ENCODE results near the gene GPR65. TPM values are rescaled to one million over a fixed set of nuclear protein-coding genes. Genes with fewer than 3 reads are reported as not detected.

Gene GPR65
- total and polyA plus RNA-seq, 9 of the 15 experiments (the other 6 are each of a cell fraction or from before 2014, with no cell fraction given), result 0.03 to 0.11 (median 0.04) TPM; not detected in 6

GRCh38 chr14:87998482-87998881 lies 6.5 kb upstream of the GPR65 start:
- POLR2A ChIA-PET, result no interaction called here
- H3K9ac ChIP-seq (ENCODE audit: insufficient read depth in 1 of 2, low read depth in 2 of 2, low read length in 2 of 2), result no peak overlapping the region
- peak in 1 of 4 experiments; percentile 20 for DNase-seq (ENCODE audit: extremely low read depth in 1 of 4, low spot score in 3 of 4)
- H3K27me3 ChIP-seq (ENCODE audit: control insufficient read depth in 2 of 2, insufficient read depth in 2 of 2, low read length in 2 of 2), result no peaks in the 10 kb centered on the region
- CTCF ChIA-PET (ENCODE audit: low intra/inter-chr PET ratio), result no interaction called here
- H3K4me3 ChIP-seq, result no peak overlapping the region
- H3K9me1 ChIP-seq (ENCODE audit: control insufficient read depth, insufficient read depth, low read length), result no peaks in the 10 kb centered on the region
- no peak overlapping the region for H3K4me2 ChIP-seq (ENCODE audit: insufficient read depth, low read length)
- peaks cover 3 to 39% of the 10 kb centered on the region in 2 experiments; a peak in 4 of 5 replicates for H3K4me1 ChIP-seq (replicated peaks in 1 of 2; ENCODE audit: control insufficient read depth in 2 of 2, insufficient read depth in 2 of 2, low read length in 2 of 2)
- no peak overlapping the region for H2AFZ ChIP-seq (ENCODE audit: low read depth, low read length)
- no TSS peak for BruUV-seq (replicated peaks)
- no peaks in the 10 kb centered on the region for H3K36me3 ChIP-seq (ENCODE audit: control insufficient read depth, insufficient read depth, low read length)
- in situ Hi-C loops (cut with MboI), result loop anchor here (25.0 kb wide), 1 partner anchor 564 kb away; the partner anchor contains the start of genes PTPN21 and ZC3H14
- no peak for TF ChIP-seq FOXA3 (CRISPR knock-in tag; conservative IDR thresholded peaks at IDR 0.05 in 1 of 2, IDR thresholded peaks at IDR 0.05 in 1 of 2)
- peak; percentile 80 for TF ChIP-seq ZNF239 (CRISPR knock-in tag; IDR thresholded peaks at IDR 0.05)
- no peak for TF ChIP-seq EP300 (IDR thresholded peaks at IDR 0.05; ENCODE audit: low read length)
- no peak for TF ChIP-seq BRF1 (IDR thresholded peaks at IDR 0.05; ENCODE audit: borderline replicate concordance, extremely low read depth, insufficient read length)
- TF ChIP-seq RBM25 (IDR thresholded peaks at IDR 0.05; ENCODE audit: low read depth, low read length, severe bottlenecking), result no peak
- peak; percentile 74; the same call in 1 of the 2 replicates for TF ChIP-seq ESRRA (IDR thresholded peaks at IDR 0.05; ENCODE audit: borderline replicate concordance, low read depth)
- TF ChIP-seq CBFA2T3 (IDR thresholded peaks at IDR 0.05), result 0 out of 2 replicates have a peak, but pooled peaks have one; percentile 11
- TF ChIP-seq FOXM1 (IDR thresholded peaks at IDR 0.05; ENCODE audit: low read depth), result no peak
- no peak for TF ChIP-seq FOXM1 (CRISPR knock-in tag; IDR thresholded peaks at IDR 0.05; ENCODE audit: low read depth)
- no peaks in the 10 kb centered on the region for H3K9me3 ChIP-seq (replicated peaks; ENCODE audit: control insufficient read depth, insufficient read depth, low read depth, low read length)
- intact Hi-C loops (cut with micrococcal nuclease), result no loop called here
- no peaks in the 10 kb centered on the region for H3K79me2 ChIP-seq (ENCODE audit: control insufficient read depth, insufficient read depth, low read length)
- no peak for ATAC-seq
- no peak overlapping the region for H3K27ac ChIP-seq (ENCODE audit: extremely low read depth, low read depth, low read length)
- H4K20me1 ChIP-seq (replicated peaks; ENCODE audit: control insufficient read depth, insufficient read depth, low read length), result no peaks in the 10 kb centered on the region
- FAIRE-seq, result no peak

Data from K562 (cell line).